ENCODE data around the gene LRP1B.

The LRP1B gene

DNA sequence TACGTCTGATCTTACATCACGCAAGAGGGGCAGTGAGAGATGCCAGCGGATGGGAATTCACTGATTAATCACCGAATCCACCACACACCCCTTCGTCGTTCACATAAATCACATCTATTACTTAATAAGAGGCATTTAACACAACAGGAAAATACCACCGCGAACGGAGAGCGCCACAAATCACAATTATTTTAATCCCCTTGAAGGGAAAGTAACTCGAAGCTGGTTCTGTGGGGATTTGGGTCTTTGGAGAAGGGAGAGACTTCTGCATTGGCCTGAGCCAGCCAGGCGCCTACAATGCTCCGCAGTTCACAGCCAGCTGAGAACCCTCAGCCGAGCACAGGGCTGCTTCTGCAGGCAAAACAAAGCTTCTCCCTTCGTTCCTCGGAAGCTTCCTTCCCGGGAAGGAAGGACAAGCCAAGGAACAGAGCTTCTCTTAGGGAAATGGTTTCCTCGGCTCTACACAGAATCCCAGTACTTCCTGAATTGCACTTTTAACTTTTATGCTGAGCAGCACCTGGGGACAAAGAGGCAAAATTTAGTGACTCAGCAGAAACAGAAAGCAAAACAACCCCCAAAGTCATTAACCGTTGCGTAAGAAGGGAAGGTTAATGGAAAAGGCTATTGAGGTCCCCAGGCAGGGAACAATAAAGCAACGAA is at the start of gene LRP1B:
TSS of gene LRP1B (minus strand) at position 7 of the 660 bp plus-strand sequence. CDS start 287 bp downstream, outside the sequence.
- peak; percentile 28 for DNase-seq (ENCODE audit: low spot score)

DNA sequence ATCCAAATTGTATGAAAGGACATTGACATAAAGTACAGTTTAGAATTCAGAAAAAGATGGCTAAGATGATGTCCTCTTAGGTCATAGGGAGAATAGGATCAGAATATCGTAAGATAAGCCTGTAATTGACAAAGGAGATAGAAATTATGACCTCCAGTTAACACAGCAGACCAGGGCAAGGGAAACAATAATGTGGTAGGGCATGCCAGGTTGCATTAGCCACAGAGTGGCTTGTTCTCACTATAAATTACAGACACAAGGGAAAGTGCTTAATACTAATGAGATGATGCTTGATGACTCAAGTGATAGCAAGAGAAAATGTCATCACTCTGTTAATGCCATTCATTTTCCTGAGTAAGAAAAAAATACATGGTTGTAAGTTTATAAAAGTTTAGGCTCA is 48.9 kb upstream of the LRP1B start:
- DNase-seq (ENCODE audit: low spot score) = no peak

DNA sequence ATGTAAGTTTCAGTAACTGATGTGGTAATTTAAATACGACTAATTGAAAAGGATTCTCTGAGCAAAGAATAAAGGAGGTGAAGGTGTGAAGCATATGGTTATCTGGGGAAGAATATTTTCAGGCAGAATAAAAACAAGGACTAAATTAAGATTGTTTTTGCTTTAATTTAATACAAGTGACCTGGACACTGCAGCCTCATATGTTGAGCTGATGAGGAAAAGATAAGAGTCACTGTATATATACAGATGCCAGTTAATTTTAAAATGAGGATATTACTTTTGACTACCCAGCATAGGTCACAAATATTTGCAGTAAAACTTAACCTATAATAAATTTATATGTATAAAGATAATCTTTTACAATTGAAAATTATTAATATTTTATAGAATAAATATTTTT is 47.8 kb upstream of the LRP1B start:
- no peak for DNase-seq (ENCODE audit: low spot score)

DNA sequence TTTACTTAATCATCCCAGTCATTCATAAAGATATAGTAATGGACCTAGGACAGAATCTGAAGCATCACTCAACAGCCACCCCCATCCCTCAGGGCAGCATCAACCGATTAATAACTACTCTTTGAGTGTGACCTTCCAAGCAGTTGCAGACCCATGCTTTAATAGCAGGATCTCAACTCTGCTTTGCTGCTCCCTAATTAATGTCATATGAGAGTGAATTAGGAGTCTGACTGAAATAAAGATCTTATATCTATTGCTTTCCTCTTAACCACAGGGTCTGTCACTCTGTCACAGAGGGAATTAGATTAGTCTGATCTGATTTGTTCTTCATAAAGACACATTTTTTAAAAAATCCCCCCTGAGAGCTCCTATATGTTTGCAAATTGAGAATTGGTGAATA is 46.1 kb upstream of the LRP1B start:
- no peak for DNase-seq (ENCODE audit: low spot score)

DNA sequence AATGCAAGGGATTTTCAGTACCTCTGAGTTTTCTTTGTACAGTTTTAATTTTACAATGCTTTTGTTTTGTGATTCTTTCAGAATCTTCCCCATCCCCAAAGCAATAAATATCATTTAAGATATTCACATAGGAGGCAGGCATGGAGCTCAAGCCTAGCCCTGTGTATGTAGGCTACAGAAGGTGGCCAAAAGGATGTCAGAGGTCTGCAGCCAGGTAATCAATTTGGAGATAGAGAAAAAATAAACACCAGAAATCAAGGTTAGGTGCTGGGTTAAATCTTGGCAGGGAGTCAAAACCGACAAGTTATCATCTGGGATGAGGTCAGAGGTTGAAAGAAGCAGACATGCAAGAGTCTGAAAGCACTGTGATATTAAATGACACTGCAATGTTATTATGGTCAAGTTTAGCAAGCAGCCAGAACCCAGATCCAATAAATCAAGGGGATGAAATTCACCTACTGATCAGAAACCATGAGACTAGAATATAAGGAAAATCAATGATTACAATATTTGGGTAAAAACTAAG is 45.1 kb upstream of the LRP1B start:
- peak; percentile 28 for DNase-seq (ENCODE audit: low spot score)

DNA sequence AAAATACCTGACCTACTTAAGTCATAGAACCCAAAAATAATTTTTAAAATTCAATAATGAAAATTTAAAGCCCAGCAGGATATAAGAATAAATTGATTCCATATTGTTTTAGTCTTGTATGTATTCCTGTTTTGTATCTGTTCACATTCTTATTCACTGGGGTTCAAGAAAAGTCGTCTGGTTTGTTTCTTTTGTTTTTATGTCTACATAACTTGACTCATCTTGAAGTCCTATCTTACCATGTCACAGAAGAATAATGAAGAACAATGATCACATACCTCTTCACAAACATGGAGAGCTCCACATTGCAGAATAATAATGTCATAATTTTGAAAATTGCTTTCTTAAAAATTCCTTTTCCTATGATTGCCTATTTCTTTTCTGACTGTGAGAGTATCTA is 43.4 kb upstream of the LRP1B start:
- no peak for DNase-seq (ENCODE audit: low spot score)

DNA sequence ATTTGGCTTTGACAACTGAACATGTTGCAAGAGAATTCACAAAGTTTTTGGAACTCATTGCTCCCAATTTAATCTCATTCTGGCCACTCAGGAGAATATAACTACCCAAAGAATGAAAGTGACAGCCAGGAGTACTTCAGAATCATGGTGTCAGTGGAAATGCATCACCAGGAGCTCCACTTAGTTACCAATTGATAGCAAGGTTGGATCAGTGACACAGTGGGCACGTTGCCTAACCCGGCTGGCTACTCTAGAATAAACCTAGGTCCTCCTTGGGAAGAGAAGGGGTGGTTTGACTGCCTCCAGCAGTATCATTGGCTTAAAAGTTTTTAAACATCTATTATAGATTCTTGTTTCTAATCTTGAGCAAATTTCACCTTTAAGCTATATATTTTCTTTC is 40.0 kb upstream of the LRP1B start:
- DNase-seq (ENCODE audit: low spot score) = no peak

DNA sequence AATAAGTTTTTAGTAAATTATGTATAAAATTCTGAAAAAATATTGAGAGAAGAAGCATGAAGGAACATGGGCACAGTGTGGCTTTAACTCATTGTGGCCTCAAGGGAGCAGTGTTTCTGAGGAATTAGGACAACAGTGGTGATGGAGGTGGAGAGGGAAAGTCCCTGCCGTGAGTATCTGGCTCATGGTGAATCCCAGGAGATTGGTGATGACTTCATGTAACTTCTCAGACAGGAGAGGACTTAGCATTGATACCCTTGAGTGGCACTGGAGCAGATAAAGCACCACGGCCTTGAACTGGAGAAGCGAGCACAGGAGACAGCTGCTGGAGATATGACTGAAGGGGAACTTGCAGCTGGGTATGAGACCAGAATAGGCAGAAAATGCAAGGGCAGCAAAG is 35.0 kb upstream of the LRP1B start:
- peak; percentile 48 for DNase-seq (ENCODE audit: low spot score)

DNA sequence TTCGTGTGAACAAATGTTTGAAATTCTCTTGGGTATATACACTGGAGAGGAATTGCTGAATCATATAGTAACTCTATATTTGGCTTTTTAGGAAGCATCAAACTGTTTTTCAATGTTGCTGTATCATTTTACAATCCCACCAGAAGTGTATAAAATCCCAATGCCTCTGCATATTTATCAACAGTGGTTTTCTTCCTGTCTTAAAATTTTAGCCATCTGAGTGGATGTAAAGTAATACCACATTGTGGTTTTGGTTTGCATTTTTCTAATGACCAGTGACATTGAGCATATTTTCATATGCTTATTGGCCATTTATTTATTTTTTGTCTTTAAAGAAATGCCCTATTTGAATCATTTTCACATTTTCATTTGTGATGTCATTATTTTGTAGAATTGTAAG is 22.8 kb upstream of the LRP1B start:
- DNase-seq (ENCODE audit: low spot score) = no peak

DNA sequence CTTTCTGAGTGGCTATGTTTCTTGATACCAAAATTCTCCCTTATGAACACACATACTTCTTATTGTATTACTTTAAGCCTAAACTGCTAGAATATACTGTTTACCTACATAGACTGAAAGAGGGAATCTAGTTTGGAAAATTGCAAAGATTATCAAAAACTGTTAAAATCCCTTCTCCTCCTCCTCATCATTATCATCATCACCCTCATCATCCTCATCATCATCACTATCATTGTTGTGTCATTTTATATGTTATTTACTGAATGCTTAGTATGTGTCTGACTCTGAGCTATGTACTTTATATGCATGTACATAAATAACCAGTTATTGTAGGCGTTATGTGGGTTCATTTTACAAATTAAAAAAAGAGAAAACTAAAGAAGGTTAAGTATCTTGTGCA is 19.6 kb upstream of the LRP1B start:
- no peak for DNase-seq (ENCODE audit: low spot score)

DNA sequence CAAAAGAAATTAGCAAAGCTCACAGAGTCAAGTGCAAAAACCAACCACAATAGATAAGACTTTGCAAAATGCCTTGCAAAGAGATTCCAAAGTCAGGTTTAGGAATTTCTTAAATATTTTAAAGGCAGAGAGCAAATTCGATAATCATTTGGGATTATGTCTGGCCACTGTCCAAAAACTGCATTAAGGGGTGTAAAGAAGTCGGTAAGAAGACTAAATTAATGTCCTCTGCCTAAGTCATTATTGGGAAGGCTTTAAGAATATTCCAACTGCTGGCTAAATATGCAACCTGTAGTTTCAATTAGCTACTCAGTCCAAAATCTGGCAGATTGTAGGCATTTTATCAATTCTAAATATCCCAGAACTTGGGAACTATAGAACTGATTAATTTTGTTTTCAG is 13.7 kb upstream of the LRP1B start:
- no peak for DNase-seq (ENCODE audit: low spot score)

DNA sequence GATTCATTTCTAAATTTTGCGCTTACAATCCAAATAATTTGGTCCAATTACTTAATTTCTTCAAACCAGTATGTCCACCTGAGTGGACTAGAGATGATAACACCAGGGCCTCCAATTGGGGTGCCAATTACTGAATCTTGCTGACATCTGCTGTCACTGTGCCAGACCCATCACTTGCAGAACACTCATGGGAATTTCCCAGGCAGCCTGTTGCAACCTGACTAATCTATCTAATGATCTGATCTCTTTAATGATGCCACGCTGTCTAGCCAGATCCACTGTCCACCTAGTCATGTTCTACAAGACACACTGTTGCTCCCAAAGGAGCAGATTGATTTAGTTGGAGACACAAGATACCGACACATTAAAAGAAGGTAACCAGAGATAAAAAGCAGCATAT is 11.8 kb upstream of the LRP1B start:
- no peak for DNase-seq (ENCODE audit: low spot score)

DNA sequence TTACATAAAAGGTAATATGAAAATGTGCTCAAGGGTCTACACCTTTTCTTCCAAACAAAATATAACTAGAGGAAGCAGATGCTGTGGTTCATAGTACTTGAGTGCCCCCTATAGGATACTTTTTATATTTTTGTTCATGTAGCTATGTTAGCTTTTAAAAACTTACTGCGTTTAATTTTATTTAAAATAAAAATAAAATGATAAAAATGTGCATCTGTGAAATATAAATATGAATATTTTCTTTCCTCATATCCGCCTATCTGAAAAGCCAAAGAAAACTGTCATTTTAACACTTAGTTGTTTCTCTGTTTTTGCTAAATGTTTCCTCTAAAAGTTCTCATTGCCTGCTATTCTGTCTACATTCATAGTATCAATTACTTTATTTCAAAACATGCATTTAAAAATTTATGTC is 9.6 kb upstream of the LRP1B start:
- peak; percentile 6 for DNase-seq (ENCODE audit: low spot score)

DNA sequence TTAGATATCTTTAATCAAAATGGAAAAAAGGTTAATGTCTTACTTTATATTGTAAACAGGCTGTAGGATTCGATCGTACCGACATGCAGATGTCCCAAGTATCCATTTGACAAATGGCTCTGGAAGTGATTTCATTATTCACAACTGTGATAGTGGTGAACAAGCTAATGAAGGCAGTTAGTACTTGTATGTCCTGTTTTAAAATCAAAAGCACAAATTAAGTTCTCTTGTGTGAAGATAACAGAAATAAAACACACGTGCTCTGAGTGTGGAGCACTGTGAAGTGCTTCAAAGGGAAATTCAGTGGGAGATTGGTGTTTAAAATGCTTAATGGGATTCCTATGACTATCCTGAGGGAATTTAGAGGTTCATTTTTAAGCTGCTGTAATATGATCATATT is 8.6 kb upstream of the LRP1B start:
- DNase-seq (ENCODE audit: low spot score) = no peak

DNA sequence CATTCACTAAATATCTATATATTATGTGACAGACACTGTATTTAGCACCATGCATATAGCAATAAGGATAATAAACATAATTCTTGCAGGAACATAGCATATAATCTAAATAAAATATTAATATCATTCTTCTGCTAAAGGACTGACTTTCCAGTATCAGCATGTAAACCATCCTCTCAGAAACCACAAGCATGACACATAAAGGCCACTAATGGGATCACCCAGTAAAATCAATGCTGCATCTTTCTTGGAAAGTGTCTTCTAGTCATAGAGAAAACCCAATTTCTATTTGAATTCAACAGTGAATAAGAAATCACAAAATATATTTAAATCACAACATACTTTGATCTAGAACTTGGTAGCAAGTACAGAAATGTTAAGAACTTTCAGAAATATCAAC is 5.8 kb upstream of the LRP1B start:
- DNase-seq (ENCODE audit: low spot score) = no peak

DNA sequence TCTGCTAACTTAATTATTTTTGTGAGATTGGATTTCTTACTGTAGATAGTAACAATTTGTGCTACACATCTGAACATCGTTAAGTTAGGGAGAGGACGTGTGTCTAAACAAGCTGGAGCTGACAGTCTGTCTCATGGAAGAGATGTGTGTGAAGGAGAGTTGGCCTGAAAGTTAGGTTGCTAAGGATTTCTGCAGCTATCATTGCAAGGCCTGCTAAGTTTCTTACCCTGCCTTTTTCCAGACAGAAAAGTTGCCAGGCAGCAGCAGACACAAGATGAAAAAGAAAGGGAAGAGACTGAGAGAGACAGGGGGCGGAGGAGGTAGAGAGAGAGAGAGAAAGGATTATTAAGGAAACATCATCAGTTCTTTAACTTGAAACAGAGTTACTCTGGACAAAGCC is 4.1 kb upstream of the LRP1B start:
- DNase-seq (ENCODE audit: low spot score) = no peak

DNA sequence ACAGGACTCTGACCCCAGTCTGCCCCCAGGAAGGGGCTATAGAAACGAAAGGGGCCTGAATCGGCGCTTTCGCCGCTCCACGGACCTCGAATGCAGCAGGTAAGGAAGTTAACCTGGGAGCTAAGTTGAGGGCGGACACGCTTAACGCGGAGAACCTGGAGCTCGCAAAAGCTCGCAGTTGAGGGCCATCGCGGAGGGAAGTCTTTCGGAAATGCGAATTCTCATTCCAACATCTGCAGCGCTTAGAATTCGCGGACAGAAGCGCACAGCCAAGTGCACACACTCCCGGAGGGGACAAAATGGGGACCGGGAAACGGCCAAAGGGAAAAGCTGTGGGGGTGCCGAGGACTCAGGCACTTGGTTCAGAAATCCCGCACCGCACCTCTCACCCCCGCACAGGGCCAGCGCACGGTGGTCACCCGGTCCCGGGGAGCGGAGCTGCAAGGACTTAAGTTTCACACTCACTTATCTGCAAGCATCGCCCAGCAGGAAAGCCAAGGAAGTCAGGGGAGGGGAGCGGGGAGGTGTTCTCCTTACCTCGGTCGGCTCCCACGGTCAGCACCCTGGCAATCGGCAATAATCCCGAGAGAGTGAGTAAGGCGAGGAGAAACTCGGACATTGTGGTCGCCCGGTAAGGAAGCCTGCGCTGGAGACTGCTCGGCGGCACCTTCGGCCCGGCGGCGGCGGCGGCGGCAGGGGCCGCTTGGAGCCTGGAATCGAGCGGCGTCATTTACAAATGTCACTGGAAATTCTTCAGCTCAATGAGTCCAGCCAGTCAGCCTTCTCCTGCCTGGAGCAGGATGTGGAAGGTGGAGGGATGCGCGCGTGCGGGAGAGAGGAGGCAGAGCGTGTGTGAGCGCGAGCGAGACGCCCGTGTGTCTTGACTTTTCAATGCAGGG is 456 bp downstream of the LRP1B start:
- DNase-seq (ENCODE audit: low spot score) = peak; percentile 29

DNA sequence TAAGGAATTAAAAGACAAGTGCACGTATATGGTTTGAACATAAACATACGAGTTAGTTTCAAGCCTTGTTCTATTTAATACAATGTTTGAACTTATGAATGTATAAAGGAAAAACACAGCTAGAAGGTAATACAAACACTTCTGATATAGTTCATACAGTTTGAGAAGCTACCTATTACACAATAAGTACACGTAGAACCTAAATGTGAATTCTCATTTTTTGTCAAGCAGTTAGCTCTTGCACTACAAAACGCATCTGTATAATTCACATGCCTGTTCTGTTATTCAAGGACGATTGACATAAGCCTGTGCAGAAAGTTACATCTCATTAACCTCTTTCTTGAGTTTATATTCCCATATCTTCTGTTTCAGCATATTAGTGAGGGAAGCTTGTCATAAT is 2.7 kb downstream of the LRP1B start:
- DNase-seq (ENCODE audit: low spot score) = no peak

DNA sequence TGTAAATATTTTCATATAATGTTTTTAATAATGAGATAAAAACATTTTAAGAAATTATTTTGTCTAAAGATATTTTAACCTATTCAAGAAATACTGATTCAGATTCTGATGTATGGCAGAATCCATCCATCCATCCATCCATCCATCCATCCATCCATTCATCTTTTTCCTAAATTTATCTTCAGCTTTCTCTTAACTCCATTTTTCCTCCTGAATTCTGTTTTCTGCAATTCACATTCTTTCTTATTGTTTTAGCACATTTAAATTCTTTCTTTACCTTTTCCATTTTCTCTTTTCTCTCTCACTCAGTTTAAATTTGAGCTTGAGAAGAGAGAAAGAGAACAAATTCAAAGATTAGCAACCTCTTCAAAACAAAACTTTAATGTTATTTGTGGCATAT is 3.6 kb downstream of the LRP1B start:
- DNase-seq (ENCODE audit: low spot score) = no peak

DNA sequence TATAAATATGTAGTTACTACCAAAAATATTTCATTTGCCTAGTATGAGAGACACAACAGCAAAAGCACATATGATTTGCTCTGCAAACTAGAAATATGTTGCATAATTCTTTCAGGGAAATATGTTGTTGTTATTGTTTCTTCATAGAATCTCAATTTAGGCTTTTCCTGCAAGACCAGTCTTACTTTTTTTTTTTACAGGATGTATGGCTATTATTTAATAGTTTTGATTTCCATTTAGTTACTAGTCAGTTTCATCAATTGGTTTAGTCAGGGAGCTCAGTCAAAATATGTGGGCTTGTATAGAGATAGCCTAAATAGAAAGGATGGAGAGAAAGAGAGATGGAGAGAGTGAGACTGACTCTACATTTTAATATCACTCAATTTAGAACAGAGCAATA is 6.1 kb downstream of the LRP1B start:
- DNase-seq (ENCODE audit: low spot score) = no peak

DNA sequence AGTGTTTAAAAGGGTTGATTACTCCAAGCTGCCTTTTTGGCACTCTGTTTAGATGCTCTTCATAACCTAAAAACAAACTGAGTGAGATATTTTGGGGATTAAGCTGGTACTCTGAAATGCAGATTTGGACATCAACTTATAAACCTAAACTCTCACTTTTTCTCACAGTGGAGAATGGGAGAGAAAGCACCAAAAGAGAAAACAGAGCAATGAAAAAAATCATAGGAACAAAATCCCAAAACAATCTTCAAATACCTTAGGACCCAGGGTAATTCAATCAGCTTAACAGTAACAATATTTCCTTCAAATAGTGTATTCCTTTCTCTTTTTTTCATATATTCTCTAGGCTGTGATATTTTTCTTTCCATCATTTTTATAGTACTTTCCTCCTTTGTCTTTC is 11.5 kb downstream of the LRP1B start:
- no peak for DNase-seq (ENCODE audit: low spot score)

DNA sequence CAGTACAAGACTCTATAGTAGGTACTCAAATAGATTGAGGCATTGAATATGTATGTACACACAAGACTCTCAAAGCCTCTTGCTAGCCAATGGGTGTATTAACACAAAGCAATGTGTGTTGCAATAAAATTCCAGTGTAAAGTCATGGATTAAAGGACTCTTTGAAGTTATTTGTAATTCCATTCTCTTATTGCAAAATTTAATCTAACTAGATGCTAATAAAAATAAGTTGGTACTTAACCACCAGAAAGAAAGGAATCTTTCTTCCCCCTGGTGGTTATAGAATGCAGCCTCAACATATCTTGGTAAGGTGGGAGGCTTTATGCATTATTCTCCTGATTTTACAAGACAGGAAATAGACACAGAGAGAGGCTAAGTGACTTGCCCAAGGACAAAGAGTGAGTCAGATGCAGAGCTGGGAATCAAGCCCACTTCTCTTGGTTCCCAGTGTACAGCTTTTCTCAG is 18.0 kb downstream of the LRP1B start:
- no peak for DNase-seq (ENCODE audit: low spot score)

DNA sequence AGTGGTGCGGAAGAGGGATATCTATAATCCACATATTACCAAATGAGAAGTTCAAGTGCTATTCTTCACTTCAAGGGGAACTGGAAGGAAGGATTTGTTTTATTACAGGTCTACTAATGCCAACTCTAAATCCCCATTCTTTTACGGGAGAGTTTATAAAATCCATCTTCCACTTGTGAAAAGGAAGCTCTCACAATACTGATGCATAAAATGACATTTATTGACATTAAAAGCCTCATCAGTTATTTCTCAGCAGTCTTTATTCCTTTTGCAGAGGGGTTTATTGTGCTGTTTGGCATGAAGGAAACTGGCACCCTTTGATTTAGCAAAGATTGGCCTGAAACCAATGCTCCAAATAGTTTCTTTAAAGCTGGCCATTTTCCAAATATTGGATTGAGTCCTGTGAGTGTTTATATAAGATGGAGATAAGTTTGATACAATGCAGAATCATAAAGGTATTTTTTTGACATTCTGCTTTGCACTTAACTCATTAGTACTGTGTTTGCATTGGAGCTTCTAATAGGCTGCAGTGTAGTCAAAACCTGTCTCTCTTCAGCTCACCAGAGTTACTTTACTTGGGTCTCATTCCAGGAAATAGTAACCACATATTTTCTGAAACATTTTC is 26.6 kb downstream of the LRP1B start:
- no peak for DNase-seq (ENCODE audit: low spot score)

All from HuH-7 (cell line).